ENCODE measurements around the gene SPATA16. TPM values are rescaled to one million over a fixed set of nuclear protein-coding genes. Genes with fewer than 3 reads are reported as not detected.

SPATA16 gene
- total RNA-seq, 2 donors from 2014 or later, result not detected

DNA sequence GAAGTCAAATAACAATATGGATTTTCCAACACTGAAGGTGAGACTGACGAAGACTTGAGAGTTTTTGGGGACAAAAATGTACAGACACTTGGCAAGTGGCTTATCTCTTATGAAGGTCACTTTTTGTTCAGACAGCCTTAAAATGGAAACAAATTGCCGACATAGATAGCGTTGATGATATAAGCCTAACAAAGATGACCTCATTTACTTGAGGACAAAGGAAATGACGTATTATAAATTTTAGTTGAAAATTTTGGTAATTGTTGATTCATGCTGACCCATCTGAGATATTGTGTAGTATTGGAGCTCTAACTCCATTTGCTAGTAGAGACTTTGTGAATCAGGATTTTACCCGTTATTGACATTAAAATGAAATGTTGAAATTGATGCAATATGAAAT, 168.3 kb downstream of the SPATA16 start:
- TF ChIP-seq, protein P1, sequence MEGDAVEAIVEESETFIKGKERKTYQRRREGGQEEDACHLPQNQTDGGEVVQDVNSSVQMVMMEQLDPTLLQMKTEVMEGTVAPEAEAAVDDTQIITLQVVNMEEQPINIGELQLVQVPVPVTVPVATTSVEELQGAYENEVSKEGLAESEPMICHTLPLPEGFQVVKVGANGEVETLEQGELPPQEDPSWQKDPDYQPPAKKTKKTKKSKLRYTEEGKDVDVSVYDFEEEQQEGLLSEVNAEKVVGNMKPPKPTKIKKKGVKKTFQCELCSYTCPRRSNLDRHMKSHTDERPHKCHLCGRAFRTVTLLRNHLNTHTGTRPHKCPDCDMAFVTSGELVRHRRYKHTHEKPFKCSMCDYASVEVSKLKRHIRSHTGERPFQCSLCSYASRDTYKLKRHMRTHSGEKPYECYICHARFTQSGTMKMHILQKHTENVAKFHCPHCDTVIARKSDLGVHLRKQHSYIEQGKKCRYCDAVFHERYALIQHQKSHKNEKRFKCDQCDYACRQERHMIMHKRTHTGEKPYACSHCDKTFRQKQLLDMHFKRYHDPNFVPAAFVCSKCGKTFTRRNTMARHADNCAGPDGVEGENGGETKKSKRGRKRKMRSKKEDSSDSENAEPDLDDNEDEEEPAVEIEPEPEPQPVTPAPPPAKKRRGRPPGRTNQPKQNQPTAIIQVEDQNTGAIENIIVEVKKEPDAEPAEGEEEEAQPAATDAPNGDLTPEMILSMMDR (conservative IDR thresholded peaks at IDR 0.05), result no peak
- no peaks in the 10 kb centered on the region for H3K36me3 ChIP-seq (ENCODE audit: control insufficient read depth, insufficient read depth, low read length)
- Mint-ChIP-seq H3K27me3 (ENCODE audit: insufficient read depth) (no peaks in the 10 kb centered on the region), H3K27ac (no peak overlapping the region), H3K36me3 (ENCODE audit: low read depth) (no peaks in the 10 kb centered on the region), H3K9me3 (peaks cover 4% of the 10 kb centered on the region), H3K4me3 (no peak overlapping the region), H3K4me1 (peaks cover 4% of the 10 kb centered on the region)
- H3K27ac ChIP-seq (ENCODE audit: low read depth, low read length), result no peak overlapping the region
- no peaks in the 10 kb centered on the region for H3K4me1 ChIP-seq (ENCODE audit: control insufficient read depth, insufficient read depth, low read length)
- H3K4me3 ChIP-seq (ENCODE audit: low read length), result no peak overlapping the region
- H3K27me3 ChIP-seq (ENCODE audit: control insufficient read depth, insufficient read depth, low read length, poor library complexity, severe bottlenecking), result no peaks in the 10 kb centered on the region
- no peak for DNase-seq
- no peak overlapping the region for H3K9ac ChIP-seq (ENCODE audit: extremely low read depth, low read length, poor library complexity, severe bottlenecking)
- no peaks in the 10 kb centered on the region for H3K9me3 ChIP-seq (ENCODE audit: control insufficient read depth, low read length)
- 95 to 97% methylated on average over 4 to 5 of the region's 5 CpGs for WGBS, 2 experiments (ENCODE audit: insufficient coverage in 1 of 2, insufficient read length in 1 of 2)

DNA sequence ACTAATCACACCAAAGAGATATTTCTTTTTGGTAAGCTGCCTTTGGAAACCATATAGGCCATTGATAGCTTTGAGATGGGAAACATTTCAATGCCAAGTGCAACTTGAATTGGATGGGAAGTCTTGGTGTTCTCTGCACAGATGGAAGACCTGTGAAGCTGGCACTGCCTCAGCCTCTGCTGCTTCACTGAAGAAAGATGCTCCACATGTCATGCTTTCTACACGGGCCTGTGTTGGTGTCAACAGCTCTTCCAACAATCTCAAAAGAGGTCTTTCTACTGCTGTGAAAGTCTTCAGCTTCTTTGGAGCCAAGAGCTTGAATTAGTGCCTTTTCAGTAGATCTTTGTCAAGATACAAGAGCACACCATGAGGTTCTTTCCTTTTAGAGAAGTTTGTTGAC, 169.0 kb downstream of the SPATA16 start:
- Histone ChIP-seq H3K27me3 (ENCODE audit: control insufficient read depth, insufficient read depth, low read length, poor library complexity, severe bottlenecking) (no peaks in the 10 kb centered on the region), H3K36me3 (ENCODE audit: control insufficient read depth, insufficient read depth, low read length) (no peaks in the 10 kb centered on the region), H3K4me3 (ENCODE audit: low read length) (no peak overlapping the region), H3K27ac (ENCODE audit: low read depth, low read length) (no peak overlapping the region), H3K9ac (ENCODE audit: extremely low read depth, low read length, poor library complexity, severe bottlenecking) (no peak overlapping the region), H3K9me3 (ENCODE audit: control insufficient read depth, low read length) (no peaks in the 10 kb centered on the region), H3K4me1 (ENCODE audit: control insufficient read depth, insufficient read depth, low read length) (no peaks in the 10 kb centered on the region)
- no peak overlapping the region for H3K4me3 Mint-ChIP-seq
- WGBS, 2 experiments (ENCODE audit: insufficient coverage in 1 of 2, insufficient read length in 1 of 2), result 90 to 91% methylated on average over 1 of the region's 1 CpG
- no peaks in the 10 kb centered on the region for H3K36me3 Mint-ChIP-seq (ENCODE audit: low read depth)
- no peak for DNase-seq
- peaks cover 4% of the 10 kb centered on the region for H3K4me1 Mint-ChIP-seq
- TF ChIP-seq, protein P1 (conservative IDR thresholded peaks at IDR 0.05), result no peak
- H3K27me3 Mint-ChIP-seq (ENCODE audit: insufficient read depth), result no peaks in the 10 kb centered on the region
- H3K9me3 Mint-ChIP-seq, result peaks cover 4% of the 10 kb centered on the region
- H3K27ac Mint-ChIP-seq, result no peak overlapping the region

DNA sequence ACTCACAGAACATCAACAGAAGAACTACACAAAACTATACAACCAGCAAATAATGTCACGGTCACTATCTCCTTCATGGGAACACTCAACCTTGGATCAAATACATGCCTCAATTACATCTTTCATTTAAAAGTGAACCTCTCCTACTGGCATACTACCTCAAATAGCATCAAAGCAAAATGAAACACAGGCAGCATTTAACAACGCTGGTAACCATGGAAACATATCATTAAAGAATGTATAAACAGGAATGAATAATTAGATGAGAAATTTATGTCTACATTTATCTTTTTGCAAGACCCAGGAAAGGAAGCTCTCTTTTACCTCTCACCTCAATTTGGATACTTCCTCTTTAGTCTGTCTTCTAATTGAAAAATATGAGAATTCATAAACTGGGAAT, 172.4 kb downstream of the SPATA16 start:
- H3K36me3 ChIP-seq (ENCODE audit: control insufficient read depth, insufficient read depth, low read length), result no peaks in the 10 kb centered on the region
- Mint-ChIP-seq H3K27me3 (ENCODE audit: insufficient read depth) (no peaks in the 10 kb centered on the region), H3K27ac (no peak overlapping the region), H3K9me3 (peaks cover 4% of the 10 kb centered on the region), H3K4me3 (no peak overlapping the region), H3K36me3 (ENCODE audit: low read depth) (no peaks in the 10 kb centered on the region), H3K4me1 (peaks cover 4% of the 10 kb centered on the region)
- 86% methylated on average over 2 of the region's 2 CpGs; no CpG with 5 or more reads in 1 of the 2 experiments for WGBS, 2 experiments (ENCODE audit: insufficient coverage in 1 of 2, insufficient read length in 1 of 2)
- no peak overlapping the region for H3K4me3 ChIP-seq (ENCODE audit: low read length)
- DNase-seq, result no peak
- H3K4me1 ChIP-seq (ENCODE audit: control insufficient read depth, insufficient read depth, low read length), result no peaks in the 10 kb centered on the region
- H3K27me3 ChIP-seq (ENCODE audit: control insufficient read depth, insufficient read depth, low read length, poor library complexity, severe bottlenecking), result no peaks in the 10 kb centered on the region
- no peak overlapping the region for H3K9ac ChIP-seq (ENCODE audit: extremely low read depth, low read length, poor library complexity, severe bottlenecking)
- TF ChIP-seq, protein P1 (conservative IDR thresholded peaks at IDR 0.05), result no peak
- no peak overlapping the region for H3K27ac ChIP-seq (ENCODE audit: low read depth, low read length)
- H3K9me3 ChIP-seq (ENCODE audit: control insufficient read depth, low read length), result no peaks in the 10 kb centered on the region

Data from endodermal cell (in vitro differentiated cells).